HUDEP-2 (cell line): ENCODE measurements around the gene ANKRD16.
"Not testable (repeated sequence)": the region's sequence is repeated elsewhere in the genome, so short reads cannot be mapped to it uniquely, and the experiment has no call there.

Source experiments
- DNase-seq, 76 experiments: peaks; one replicate each; lab custom pipeline; 2025; ENCODE audit not compliant: unreplicated experiment in 76 of 76; lab: John Stamatoyannopoulos, UW

ANKRD16 gene

DNA sequence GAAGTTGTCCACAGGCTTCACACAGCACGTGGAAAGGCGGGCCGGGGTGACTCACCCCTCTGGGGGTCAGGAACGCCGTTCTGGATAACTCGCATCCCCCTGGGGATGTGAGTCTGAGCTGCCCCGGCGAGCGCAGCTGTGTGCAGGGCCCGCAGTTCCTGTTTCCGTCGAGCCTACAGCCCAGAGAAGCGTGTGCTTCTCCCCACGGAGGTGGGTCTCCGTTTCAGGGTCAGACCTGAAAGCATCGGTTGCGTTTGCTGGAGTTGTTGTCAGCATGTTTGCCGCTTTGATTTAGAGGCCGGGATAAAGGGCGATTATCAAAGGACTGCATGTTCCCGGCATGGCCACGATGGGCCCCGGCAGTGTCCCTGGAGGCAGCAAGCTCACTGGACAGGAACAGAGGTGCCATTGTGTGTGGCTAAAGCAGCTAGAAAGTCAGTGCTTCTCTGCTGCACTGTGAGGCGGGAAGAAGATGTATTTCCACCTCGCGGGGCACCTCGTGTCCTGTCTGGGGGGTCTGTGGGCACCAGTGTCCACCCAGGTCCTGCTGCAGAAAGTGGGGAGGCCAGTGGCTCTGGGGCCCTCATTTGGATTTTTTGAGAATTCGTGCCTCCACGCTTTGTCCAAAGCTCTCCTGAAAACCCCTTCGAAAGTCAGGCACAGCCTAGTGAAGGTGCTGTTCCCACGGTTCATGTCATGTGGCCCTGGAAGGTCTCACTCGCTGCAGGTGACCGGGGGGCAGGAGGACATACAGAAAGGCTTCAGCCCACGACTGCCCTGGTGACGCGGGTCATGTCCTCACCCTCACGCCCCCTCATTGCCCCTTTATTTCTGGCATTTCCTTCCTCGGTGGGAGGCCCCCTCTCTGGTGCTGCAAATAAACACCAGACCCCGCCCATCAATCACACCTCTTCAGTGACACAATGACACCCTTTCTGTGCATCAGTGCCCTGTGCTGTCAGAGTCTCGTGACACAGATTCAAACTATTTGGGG, 49.1 kb downstream of the ANKRD16 start:
- DNase-seq: no peak

- DNase-seq: not testable (repeated sequence)
These were observed 53.5 kb downstream of the ANKRD16 start for GRCh38 chr10:5836181-5836580.

- DNase-seq: no peak
These were observed 54.1 kb downstream of the ANKRD16 start for GRCh38 chr10:5835446-5836095.

DNA sequence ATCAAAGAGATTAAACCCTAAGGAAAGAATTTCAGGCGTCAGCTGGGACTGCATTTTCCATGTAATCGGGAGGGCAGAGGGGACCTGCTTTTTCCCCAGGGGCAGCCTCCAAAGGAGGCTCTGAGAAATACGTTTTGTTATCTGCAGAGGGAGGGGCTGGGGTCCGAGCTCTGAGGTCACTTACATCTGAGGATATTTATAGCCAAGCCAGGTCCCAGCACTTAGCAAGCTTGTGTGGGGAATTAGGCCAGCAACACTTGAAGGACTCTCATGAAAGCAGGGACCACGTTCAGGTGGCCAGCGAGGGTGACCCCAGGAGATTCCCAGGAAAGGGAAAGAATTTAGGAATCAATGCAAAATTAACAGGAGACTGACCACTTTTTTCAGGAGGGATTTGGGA, 55.9 kb downstream of the ANKRD16 start:
- DNase-seq: no peak

GRCh38 chr10:5832946-5833345, 56.7 kb downstream of the ANKRD16 start:
- no peak for DNase-seq

DNA sequence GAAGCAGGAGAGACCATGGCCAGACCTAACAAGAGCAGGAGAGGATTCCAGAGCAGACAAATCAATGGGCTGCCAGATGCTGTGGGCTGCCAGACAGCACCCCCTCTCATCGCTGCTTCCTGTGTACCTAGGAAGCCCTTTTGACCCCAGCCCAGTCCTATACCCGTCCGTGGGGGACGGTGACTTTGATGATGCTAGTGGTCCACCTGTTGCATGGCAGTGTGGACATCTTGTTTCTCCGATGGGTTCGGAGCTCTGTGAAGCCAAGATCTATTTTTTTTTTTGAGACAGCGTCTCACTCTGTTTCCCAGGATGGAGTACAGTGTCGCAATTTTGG, 58.3 kb downstream of the ANKRD16 start:
- DNase-seq: no peak

- no peak for DNase-seq
These were observed 58.9 kb downstream of the ANKRD16 start for GRCh38 chr10:5830629-5831445.

DNA sequence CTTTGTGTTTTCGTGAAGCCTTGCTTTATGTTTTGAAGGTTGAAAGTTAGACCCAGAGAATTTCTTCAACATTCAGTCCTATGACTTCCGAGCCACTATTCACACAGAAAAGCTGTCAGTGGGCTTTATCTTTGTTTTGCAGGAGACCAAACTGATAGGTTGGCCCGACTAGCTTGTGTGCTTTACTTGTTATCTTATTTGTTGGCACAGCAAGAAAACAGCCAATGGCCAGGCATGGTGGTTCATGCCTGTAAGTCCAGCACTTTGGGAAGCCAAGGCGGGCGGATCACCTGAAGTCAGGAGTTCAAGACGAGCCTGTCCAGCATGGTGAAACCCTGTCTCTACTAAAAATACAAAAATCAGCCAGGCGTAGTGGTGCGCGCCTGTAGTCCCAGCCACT, 60.4 kb downstream of the ANKRD16 start:
- DNase-seq: peak in 71 of 76 experiments; percentile 5 to 80 (median 43)

DNA sequence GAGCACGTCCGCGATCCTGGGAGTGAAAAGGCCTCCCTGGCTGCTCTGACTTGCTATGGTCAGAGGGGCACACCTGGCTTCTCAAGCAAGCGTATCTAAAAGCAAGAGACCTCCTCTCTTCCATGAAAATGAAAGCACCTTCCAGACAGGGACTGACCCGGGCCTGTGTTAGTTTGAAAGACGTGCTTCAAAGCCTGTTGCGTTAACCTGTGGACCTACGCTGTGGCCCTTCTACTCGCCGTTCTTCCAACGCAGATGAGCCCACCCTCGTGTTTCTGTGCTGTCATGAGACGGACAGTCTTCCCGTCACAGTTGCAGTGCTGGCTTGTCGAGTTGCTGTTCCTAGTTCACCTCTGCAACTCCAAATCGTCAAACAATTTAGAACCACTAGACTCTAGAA, 61.0 kb downstream of the ANKRD16 start:
- no peak for DNase-seq

DNA sequence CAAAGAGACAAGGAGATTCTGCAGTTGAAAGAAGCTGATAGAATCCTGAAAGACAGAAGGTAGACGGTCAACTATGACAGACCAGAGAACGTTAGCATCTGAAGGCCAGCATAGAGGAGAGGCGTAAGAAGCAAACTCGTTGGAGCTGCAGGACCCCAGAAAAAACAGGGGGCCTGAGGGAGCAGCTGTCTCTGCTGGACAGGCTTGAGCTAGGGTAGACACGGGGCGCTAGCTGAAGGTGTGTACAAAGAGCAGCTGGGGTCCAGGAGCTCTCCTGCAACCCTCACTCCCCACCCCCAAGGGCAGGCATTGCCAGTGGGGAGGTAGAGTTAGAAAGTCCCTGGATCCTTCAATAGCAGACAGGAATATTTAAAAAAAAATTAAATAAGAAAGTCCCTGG, 61.9 kb downstream of the ANKRD16 start:
- DNase-seq: no peak

DNA sequence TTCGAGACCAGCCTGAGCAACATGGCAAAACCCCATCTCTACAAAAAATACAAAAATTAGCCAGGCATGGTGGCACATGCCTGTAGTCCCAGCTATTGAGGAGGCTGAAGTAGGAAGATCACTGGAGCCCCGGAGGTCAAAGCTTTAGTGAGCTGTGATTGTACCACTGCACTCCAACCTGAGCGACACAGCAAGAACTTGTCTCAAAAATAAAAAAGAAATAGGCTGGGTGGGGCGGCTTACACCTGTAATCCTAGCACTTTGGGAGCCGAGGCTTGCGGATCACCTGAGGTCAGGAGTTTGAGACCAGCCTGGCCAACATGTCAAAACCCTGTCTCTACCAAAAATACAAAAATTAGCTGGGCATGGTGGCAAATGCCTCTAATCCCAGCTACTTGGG, 63.2 kb downstream of the ANKRD16 start:
- DNase-seq: not testable (repeated sequence)

DNA sequence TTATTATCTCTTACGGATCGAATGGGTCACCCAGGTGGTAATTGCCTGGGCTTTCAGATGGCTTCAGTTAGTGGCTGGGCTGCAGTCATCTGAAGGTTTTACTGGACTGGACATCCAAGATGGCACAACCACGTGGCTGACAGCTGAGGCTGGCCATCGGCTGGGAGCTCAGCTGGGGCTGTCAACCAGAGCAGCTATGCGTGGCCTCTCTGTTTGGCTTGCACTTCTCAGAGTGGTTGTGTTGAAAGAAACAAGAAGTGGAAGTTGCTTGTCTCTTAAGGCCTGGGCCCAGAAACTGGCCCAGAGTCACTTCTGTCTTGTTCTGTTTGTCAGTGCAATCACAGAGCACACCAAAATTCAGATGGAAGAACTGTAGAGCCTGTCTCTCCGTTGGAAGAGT, 70.8 kb downstream of the ANKRD16 start:
- DNase-seq: no peak

- no peak for DNase-seq
These were observed 71.7 kb downstream of the ANKRD16 start for GRCh38 chr10:5818048-5818331.

DNA sequence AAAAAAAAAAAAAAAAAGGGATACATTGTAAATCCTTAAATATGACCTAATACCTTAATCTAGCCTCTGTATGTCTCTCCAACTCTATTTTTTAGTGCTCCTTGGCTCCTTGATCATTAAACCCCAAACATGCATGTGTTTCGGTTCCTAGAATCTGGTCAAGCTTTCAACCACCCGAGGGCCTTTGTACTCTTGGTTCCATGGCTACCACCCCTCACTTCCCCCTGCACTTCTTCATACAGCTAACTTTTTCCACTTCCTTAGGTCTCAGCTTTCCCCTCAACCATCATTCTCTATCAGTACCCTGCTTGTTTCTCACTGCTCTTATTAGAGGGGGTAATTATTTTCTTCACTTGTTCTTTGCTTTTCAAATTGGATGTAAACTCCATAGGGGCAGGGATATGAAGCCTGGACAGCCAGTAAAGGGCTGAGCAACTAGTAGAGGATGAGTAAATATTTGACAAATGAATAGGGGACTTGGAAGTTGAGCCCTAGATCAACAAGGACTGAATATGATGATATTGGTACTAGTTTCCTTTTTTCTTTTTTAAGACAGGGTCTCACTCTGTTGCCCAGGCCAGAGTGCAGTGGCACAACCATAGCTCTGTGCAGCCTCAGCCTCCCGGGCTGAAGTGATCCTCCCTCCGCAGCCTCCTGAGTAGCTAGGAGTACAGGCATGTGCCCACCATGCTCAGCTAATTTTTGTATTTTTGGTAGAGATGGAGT, 72.2 kb downstream of the ANKRD16 start:
- DNase-seq: no peak

DNA sequence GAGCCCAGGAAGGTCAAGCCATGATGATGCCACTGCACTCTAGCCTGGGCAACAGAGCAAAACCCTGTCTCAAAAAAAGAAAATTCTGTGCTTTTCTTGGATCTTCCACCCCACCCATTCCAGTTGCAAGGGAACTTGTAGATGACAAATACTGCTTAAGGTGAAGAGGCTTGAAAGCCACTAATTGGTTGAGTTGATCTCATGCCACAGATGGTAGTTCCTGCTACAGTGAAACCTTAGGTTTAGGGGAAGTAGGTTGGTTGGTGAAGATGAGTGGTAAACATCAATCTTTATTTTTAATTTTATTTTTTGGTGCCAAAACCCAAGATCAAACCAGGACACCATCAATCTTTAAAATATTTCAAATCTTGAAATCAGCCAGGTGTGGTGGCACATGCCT, 73.5 kb downstream of the ANKRD16 start:
- no peak for DNase-seq

- peak in 21 of 76 experiments; percentile 3 to 67 (median 31) for DNase-seq
These were observed 75.3 kb downstream of the ANKRD16 start for GRCh38 chr10:5814110-5815107.

GRCh38 chr10:5813341-5814109, 76.2 kb downstream of the ANKRD16 start, which contains the start of gene GDI2:
GDI2 (minus strand) TSS chr10:5813434; CDS start chr10:5813258, 176 bp downstream.
- DNase-seq: peak; percentile 25 to 96 (median 92)

DNA sequence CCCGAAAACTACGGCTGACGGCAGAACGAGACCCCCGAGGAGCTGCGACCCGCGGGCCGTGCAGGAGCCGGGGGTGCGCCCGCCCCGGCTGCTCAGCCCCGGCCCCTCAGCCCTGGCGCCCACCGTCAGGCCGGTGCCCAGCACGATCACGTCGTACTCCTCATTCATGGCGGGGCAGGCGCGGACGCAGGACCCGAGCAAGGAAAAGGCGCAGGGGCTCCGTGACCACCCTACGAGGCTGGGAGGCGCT, 76.7 kb downstream of the ANKRD16 start:
- DNase-seq: peak in 1 of 76 experiments; percentile 62
